ENCODE data around the gene NCOA5. TPM values are rescaled to one million over a fixed set of nuclear protein-coding genes. Genes with fewer than 3 reads are reported as not detected.

The NCOA5 gene
- total and polyA plus RNA-seq, 9 of the 15 experiments (the other 6 are each of a cell fraction or from before 2014, with no cell fraction given) = 3.9 to 22.8 (median 13.8) TPM

DNA sequence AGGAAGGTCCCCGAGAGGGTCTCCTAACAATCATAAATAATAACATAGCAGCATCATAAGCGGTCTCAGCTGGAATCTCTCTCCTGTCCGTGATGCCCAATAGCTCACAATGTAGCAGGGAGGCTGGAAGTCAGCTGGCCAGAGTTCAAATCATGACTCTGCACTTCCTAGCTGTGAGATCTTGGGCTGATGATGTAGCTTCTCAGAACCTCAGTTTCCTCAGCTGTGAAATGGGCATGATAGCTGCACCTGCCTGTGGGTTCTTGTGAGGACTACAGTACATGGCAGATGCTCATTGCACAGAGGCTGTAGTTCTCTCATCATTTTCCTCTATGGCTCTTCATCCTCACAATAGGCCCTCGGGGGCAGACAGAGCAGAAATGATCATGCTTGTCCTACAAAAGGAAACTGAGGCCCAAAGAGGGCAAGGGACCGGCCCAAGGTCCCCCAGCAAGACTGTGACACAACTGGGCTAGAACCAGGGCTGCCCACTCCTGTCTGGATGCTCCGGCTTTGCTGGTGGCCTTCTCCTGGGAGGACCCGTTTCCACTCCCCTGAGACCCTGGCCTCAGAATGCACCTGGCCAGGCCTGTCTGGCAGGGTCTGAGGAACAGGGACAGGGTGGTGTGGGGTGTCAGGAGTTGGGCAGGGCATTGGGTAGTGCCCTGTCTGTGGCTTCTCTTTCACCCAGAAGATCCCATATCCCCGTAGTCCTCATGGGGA, 43.0 kb downstream of the NCOA5 start (continued):
- TF ChIP-seq, protein P1, sequence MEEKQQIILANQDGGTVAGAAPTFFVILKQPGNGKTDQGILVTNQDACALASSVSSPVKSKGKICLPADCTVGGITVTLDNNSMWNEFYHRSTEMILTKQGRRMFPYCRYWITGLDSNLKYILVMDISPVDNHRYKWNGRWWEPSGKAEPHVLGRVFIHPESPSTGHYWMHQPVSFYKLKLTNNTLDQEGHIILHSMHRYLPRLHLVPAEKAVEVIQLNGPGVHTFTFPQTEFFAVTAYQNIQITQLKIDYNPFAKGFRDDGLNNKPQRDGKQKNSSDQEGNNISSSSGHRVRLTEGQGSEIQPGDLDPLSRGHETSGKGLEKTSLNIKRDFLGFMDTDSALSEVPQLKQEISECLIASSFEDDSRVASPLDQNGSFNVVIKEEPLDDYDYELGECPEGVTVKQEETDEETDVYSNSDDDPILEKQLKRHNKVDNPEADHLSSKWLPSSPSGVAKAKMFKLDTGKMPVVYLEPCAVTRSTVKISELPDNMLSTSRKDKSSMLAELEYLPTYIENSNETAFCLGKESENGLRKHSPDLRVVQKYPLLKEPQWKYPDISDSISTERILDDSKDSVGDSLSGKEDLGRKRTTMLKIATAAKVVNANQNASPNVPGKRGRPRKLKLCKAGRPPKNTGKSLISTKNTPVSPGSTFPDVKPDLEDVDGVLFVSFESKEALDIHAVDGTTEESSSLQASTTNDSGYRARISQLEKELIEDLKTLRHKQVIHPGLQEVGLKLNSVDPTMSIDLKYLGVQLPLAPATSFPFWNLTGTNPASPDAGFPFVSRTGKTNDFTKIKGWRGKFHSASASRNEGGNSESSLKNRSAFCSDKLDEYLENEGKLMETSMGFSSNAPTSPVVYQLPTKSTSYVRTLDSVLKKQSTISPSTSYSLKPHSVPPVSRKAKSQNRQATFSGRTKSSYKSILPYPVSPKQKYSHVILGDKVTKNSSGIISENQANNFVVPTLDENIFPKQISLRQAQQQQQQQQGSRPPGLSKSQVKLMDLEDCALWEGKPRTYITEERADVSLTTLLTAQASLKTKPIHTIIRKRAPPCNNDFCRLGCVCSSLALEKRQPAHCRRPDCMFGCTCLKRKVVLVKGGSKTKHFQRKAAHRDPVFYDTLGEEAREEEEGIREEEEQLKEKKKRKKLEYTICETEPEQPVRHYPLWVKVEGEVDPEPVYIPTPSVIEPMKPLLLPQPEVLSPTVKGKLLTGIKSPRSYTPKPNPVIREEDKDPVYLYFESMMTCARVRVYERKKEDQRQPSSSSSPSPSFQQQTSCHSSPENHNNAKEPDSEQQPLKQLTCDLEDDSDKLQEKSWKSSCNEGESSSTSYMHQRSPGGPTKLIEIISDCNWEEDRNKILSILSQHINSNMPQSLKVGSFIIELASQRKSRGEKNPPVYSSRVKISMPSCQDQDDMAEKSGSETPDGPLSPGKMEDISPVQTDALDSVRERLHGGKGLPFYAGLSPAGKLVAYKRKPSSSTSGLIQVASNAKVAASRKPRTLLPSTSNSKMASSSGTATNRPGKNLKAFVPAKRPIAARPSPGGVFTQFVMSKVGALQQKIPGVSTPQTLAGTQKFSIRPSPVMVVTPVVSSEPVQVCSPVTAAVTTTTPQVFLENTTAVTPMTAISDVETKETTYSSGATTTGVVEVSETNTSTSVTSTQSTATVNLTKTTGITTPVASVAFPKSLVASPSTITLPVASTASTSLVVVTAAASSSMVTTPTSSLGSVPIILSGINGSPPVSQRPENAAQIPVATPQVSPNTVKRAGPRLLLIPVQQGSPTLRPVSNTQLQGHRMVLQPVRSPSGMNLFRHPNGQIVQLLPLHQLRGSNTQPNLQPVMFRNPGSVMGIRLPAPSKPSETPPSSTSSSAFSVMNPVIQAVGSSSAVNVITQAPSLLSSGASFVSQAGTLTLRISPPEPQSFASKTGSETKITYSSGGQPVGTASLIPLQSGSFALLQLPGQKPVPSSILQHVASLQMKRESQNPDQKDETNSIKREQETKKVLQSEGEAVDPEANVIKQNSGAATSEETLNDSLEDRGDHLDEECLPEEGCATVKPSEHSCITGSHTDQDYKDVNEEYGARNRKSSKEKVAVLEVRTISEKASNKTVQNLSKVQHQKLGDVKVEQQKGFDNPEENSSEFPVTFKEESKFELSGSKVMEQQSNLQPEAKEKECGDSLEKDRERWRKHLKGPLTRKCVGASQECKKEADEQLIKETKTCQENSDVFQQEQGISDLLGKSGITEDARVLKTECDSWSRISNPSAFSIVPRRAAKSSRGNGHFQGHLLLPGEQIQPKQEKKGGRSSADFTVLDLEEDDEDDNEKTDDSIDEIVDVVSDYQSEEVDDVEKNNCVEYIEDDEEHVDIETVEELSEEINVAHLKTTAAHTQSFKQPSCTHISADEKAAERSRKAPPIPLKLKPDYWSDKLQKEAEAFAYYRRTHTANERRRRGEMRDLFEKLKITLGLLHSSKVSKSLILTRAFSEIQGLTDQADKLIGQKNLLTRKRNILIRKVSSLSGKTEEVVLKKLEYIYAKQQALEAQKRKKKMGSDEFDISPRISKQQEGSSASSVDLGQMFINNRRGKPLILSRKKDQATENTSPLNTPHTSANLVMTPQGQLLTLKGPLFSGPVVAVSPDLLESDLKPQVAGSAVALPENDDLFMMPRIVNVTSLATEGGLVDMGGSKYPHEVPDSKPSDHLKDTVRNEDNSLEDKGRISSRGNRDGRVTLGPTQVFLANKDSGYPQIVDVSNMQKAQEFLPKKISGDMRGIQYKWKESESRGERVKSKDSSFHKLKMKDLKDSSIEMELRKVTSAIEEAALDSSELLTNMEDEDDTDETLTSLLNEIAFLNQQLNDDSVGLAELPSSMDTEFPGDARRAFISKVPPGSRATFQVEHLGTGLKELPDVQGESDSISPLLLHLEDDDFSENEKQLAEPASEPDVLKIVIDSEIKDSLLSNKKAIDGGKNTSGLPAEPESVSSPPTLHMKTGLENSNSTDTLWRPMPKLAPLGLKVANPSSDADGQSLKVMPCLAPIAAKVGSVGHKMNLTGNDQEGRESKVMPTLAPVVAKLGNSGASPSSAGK (IDR thresholded peaks at IDR 0.05) = no peak
- TF ChIP-seq, protein P2, sequence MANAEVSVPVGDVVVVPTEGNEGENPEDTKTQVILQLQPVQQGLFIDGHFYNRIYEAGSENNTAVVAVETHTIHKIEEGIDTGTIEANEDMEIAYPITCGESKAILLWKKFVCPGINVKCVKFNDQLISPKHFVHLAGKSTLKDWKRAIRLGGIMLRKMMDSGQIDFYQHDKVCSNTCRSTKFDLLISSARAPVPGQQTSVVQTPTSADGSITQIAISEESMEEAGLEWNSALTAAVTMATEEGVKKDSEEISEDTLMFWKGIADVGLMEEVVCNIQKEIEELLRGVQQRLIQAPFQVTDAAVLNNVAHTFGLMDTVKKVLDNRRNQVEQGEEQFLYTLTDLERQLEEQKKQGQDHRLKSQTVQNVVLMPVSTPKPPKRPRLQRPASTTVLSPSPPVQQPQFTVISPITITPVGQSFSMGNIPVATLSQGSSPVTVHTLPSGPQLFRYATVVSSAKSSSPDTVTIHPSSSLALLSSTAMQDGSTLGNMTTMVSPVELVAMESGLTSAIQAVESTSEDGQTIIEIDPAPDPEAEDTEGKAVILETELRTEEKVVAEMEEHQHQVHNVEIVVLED (CRISPR knock-in tag; IDR thresholded peaks at IDR 0.05) = no peak
- no peak for TF ChIP-seq PURB (CRISPR knock-in tag; IDR thresholded peaks at IDR 0.05; ENCODE audit: low read depth)
- TF ChIP-seq, protein P3, sequence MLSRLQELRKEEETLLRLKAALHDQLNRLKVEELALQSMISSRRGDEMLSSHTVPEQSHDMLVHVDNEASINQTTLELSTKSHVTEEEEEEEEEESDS (CRISPR knock-in tag; IDR thresholded peaks at IDR 0.05) = no peak
- 0 out of 2 replicates have a peak, but pooled peaks have one; percentile 16 for TF ChIP-seq BCOR (IDR thresholded peaks at IDR 0.05)
- TF ChIP-seq RBM25 (IDR thresholded peaks at IDR 0.05; ENCODE audit: low read depth, low read length, severe bottlenecking) = peak; percentile 84
- TF ChIP-seq ZNF780A (CRISPR knock-in tag; IDR thresholded peaks at IDR 0.05) = no peak
